HEK293T (cell line): ENCODE results near the gene SH2D2A.

ENCODE experiments used
- CTCF ChIA-PET: fragments of 350-600 bp; formaldehyde crosslinking; extraction: SDS; loops from one replicate; lab custom pipeline; 2021; ENCODE audit warnings: antibody characterized with exemption, inconsistent platforms; lab: Yijun Ruan, JAX
- POLR2A ChIA-PET: fragments of 350-600 bp; formaldehyde crosslinking; extraction: SDS; loops from one replicate; lab custom pipeline; 2020; ENCODE audit warnings: antibody characterized with exemption, inconsistent platforms; lab: Yijun Ruan, JAX
- DNase-seq: peaks from one replicate; pipeline ENCODE4 v3.0.0; 2012; ENCODE audit warnings: mixed read lengths; ENCODE audit errors: extremely low spot score
- ARNT ChIP-seq: fragments of 450-650 bp; IDR thresholded peaks from 2 replicates; pipeline ENCODE4 v1.6.1; 2017; ENCODE audit warnings: mild to moderate bottlenecking
- BHLHE40 ChIP-seq: fragments of 450-650 bp; IDR thresholded peaks from 2 replicates; pipeline ENCODE4 v1.6.1; 2016; ENCODE audit warnings: mild to moderate bottlenecking, moderate library complexity, borderline replicate concordance
- CTBP1 ChIP-seq: fragments of 450-650 bp; IDR thresholded peaks from 2 replicates; pipeline ENCODE4 v1.6.1; 2016; ENCODE audit warnings: borderline replicate concordance
- ELF4 ChIP-seq: fragments of 450-650 bp; IDR thresholded peaks from 2 replicates; pipeline ENCODE4 v1.6.1; 2017; ENCODE audit warnings: antibody characterized with exemption
- FOXA1 ChIP-seq: fragments of 450-650 bp; IDR thresholded peaks from 2 replicates; pipeline ENCODE4 v1.6.1; 2016; ENCODE audit warnings: mild to moderate bottlenecking
- FOXK2 ChIP-seq: fragments of 450-650 bp; IDR thresholded peaks from 2 replicates; pipeline ENCODE4 v1.6.1; 2016; ENCODE audit warnings: mild to moderate bottlenecking
- FOXM1 ChIP-seq: fragments of 450-650 bp; IDR thresholded peaks from 2 replicates; pipeline ENCODE4 v1.6.1; 2017; ENCODE audit warnings: mild to moderate bottlenecking, borderline replicate concordance
- HDGF ChIP-seq: fragments of 450-650 bp; IDR thresholded peaks from 2 replicates; pipeline ENCODE4 v1.6.1; 2017; ENCODE audit warnings: antibody characterized with exemption, borderline replicate concordance
- L3MBTL2 ChIP-seq: fragments of 450-650 bp; conservative IDR thresholded peaks from 2 replicates; pipeline ENCODE4 v1.6.1; 2016; ENCODE audit warnings: mild to moderate bottlenecking
- LEF1 ChIP-seq: fragments of 450-650 bp; IDR thresholded peaks from 2 replicates; pipeline ENCODE4 v1.6.1; 2017; ENCODE audit warnings: mild to moderate bottlenecking, borderline replicate concordance
- NFRKB ChIP-seq: fragments of 450-650 bp; IDR thresholded peaks from 2 replicates; pipeline ENCODE4 v1.6.1; 2016; ENCODE audit warnings: mild to moderate bottlenecking, moderate library complexity
- PKNOX1 ChIP-seq: fragments of 450-650 bp; IDR thresholded peaks from 2 replicates; pipeline ENCODE4 v1.6.1; 2016
- SP1 ChIP-seq: fragments of 450-650 bp; IDR thresholded peaks from 2 replicates; pipeline ENCODE4 v1.6.1; 2017
- SUZ12 ChIP-seq: fragments of 450-650 bp; IDR thresholded peaks from 2 replicates; pipeline ENCODE4 v1.6.1; 2016; ENCODE audit warnings: mild to moderate bottlenecking
- TARDBP ChIP-seq: fragments of 450-650 bp; IDR thresholded peaks from 2 replicates; pipeline ENCODE4 v1.6.1; 2016
- ZNF384 ChIP-seq: fragments of 450-650 bp; IDR thresholded peaks from 2 replicates; pipeline ENCODE4 v1.6.1; 2016

Gene SH2D2A

GRCh38 chr1:156858555-156858956 lies 41.9 kb upstream of the SH2D2A start:
- DNase-seq, result no peak
- ChIA-PET CTCF (interaction anchor here (0.6 to 4.4 kb wide), 10 partner anchors 9 to 403 kb away, joined by 3 to 61 read pairs (median 4); partner anchors contain the start of genes ISG20L2 and METTL25B), POLR2A (interaction anchor here (0.7 to 3.2 kb wide), 3 partner anchors 33 to 130 kb away, joined by 3 to 15 read pairs (median 3); partner anchors contain the start of genes HDGF, ISG20L2 and METTL25B)
- TF ChIP-seq PKNOX1, result no peak
- TF ChIP-seq BHLHE40, result no peak
- no peak for TF ChIP-seq LEF1
- TF ChIP-seq L3MBTL2, result no peak
- TF ChIP-seq HDGF, result no peak
- no peak for TF ChIP-seq CTBP1
- TF ChIP-seq FOXK2, result no peak
- TF ChIP-seq ELF4, result no peak
- no peak for TF ChIP-seq SUZ12
- TF ChIP-seq ZNF384, result no peak
- no peak for TF ChIP-seq FOXM1
- TF ChIP-seq NFRKB, result no peak

- CTCF ChIA-PET, result interaction anchor here (0.7 to 2.7 kb wide), 7 partner anchors 11 to 168 kb away, joined by 3 to 21 read pairs (median 3); no protein-coding TSS in a partner anchor
- DNase-seq, result no peak
- TF ChIP-seq FOXM1 (no peak), FOXK2 (no peak)
- POLR2A ChIA-PET, result interaction anchor here (1.0 to 3.2 kb wide), 2 partner anchors 91 to 129 kb away, joined by 3 to 15 read pairs; partner anchors contain the start of genes ISG20L2, METTL25B and PRCC
Measured at GRCh38 chr1:156857532-156857931, 40.9 kb upstream of the SH2D2A start.

- CTCF ChIA-PET, result interaction anchor here (0.7 to 2.7 kb wide), 5 partner anchors 18 to 167 kb away, joined by 3 to 21 read pairs (median 3); no protein-coding TSS in a partner anchor
- TF ChIP-seq LEF1 (no peak), SUZ12 (no peak)
- no peak for DNase-seq
- POLR2A ChIA-PET, result interaction anchor here (3.2 kb wide), 1 partner anchor 128 kb away, joined by 15 read pairs; the partner anchor contains the start of genes ISG20L2 and METTL25B
Measured at GRCh38 chr1:156856282-156856785, 39.7 kb upstream of the SH2D2A start.

GRCh38 chr1:156854634-156855033 lies 38.0 kb upstream of the SH2D2A start:
- POLR2A ChIA-PET, result no interaction called here
- no peak for TF ChIP-seq FOXK2
- no peak for TF ChIP-seq FOXM1
- TF ChIP-seq SUZ12, result no peak
- TF ChIP-seq NFRKB, result no peak
- no peak for TF ChIP-seq ARNT
- TF ChIP-seq FOXA1, result no peak
- no peak for TF ChIP-seq ZNF384
- TF ChIP-seq BHLHE40, result no peak
- no peak for TF ChIP-seq HDGF
- TF ChIP-seq ELF4, result no peak
- no peak for TF ChIP-seq PKNOX1
- no peak for TF ChIP-seq TARDBP
- TF ChIP-seq SP1, result no peak
- TF ChIP-seq LEF1, result no peak
- TF ChIP-seq L3MBTL2, result no peak
- no peak for TF ChIP-seq CTBP1
- DNase-seq, result no peak
- CTCF ChIA-PET, result interaction anchor here (1.0 kb wide), 1 partner anchor 16 kb away, joined by 6 read pairs; no protein-coding TSS in a partner anchor

GRCh38 chr1:156853761-156854160 lies 37.1 kb upstream of the SH2D2A start:
- ChIA-PET CTCF (interaction anchor here (0.9 to 2.5 kb wide), 2 partner anchors 15 to 36 kb away, joined by 3 to 10 read pairs; no protein-coding TSS in a partner anchor), POLR2A (interaction anchor here (1.1 kb wide), 1 partner anchor 125 kb away, joined by 4 read pairs; the partner anchor contains the start of genes ISG20L2 and METTL25B)
- DNase-seq, result no peak
- TF ChIP-seq TARDBP, result no peak
- no peak for TF ChIP-seq CTBP1
- TF ChIP-seq HDGF, result no peak
- no peak for TF ChIP-seq NFRKB
- TF ChIP-seq SP1, result no peak

- CTCF ChIA-PET, result interaction anchor here (2.5 kb wide), 1 partner anchor 14 kb away, joined by 10 read pairs; no protein-coding TSS in a partner anchor
- POLR2A ChIA-PET, result interaction anchor here (0.7 to 1.0 kb wide), 2 partner anchors 124 to 191 kb away, joined by 3 read pairs; partner anchors contain the start of genes ISG20L2 and METTL25B
- no peak for TF ChIP-seq ARNT
- no peak for TF ChIP-seq L3MBTL2
- DNase-seq, result no peak
Measured at GRCh38 chr1:156852418-156852874, 35.8 kb upstream of the SH2D2A start.

- ChIA-PET CTCF (interaction anchor here (2.5 kb wide), 1 partner anchor 13 kb away, joined by 10 read pairs; no protein-coding TSS in a partner anchor), POLR2A (interaction anchor here (0.7 to 1.0 kb wide), 2 partner anchors 123 to 191 kb away, joined by 3 read pairs; partner anchors contain the start of genes ISG20L2 and METTL25B)
- no peak for DNase-seq
- TF ChIP-seq FOXK2, result no peak
Measured at GRCh38 chr1:156851779-156852417, 35.2 kb upstream of the SH2D2A start.
